ENCODE measurements around the gene UGCG. TPM values are rescaled to one million over a fixed set of nuclear protein-coding genes. Genes with fewer than 3 reads are reported as not detected.

The UGCG gene
- total and polyA plus RNA-seq, 10 of the 15 experiments (the other 5 are each of a cell fraction or from before 2014, with no cell fraction given): 21.7 to 96.6 (median 48.9) TPM

DNA sequence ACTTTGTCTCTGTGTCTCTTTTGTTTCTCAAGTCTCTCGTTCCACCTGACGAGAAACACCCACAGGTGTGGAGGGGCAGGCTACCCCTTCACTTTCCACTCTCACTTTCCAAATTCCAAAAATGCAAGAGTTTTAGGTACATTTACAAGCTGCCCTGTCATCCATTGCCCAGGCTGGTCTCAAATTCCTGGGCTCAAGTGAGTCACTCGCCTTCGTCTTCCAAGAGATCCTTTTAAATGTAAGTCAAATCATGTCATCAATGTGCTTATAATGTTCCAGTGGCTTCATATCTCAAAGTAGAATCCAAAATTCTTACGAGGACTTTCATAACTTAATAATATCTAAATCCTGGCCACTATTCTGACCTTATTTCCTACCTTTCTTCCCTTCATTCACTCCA, 20.4 kb upstream of the UGCG start (continued):
- TF ChIP-seq BRCA1 (IDR thresholded peaks at IDR 0.05; ENCODE audit: low read depth, low read length): no peak
- TF ChIP-seq CREB1 (IDR thresholded peaks at IDR 0.05; ENCODE audit: low read depth): no peak
- TF ChIP-seq POLR2AphosphoS5 (IDR thresholded peaks at IDR 0.05; ENCODE audit: low read length): no peak
- TF ChIP-seq NR2F1 (conservative IDR thresholded peaks at IDR 0.05): no peak
- TF ChIP-seq, protein P1, sequence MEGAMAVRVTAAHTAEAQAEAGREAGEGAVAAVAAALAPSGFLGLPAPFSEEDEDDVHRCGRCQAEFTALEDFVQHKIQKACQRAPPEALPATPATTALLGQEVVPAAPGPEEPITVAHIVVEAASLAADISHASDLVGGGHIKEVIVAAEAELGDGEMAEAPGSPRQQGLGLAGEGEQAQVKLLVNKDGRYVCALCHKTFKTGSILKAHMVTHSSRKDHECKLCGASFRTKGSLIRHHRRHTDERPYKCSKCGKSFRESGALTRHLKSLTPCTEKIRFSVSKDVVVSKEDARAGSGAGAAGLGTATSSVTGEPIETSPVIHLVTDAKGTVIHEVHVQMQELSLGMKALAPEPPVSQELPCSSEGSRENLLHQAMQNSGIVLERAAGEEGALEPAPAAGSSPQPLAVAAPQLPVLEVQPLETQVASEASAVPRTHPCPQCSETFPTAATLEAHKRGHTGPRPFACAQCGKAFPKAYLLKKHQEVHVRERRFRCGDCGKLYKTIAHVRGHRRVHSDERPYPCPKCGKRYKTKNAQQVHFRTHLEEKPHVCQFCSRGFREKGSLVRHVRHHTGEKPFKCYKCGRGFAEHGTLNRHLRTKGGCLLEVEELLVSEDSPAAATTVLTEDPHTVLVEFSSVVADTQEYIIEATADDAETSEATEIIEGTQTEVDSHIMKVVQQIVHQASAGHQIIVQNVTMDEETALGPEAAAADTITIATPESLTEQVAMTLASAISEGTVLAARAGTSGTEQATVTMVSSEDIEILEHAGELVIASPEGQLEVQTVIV (IDR thresholded peaks at IDR 0.05; ENCODE audit: borderline replicate concordance, partially characterized antibody): no peak
- TF ChIP-seq, protein P2, sequence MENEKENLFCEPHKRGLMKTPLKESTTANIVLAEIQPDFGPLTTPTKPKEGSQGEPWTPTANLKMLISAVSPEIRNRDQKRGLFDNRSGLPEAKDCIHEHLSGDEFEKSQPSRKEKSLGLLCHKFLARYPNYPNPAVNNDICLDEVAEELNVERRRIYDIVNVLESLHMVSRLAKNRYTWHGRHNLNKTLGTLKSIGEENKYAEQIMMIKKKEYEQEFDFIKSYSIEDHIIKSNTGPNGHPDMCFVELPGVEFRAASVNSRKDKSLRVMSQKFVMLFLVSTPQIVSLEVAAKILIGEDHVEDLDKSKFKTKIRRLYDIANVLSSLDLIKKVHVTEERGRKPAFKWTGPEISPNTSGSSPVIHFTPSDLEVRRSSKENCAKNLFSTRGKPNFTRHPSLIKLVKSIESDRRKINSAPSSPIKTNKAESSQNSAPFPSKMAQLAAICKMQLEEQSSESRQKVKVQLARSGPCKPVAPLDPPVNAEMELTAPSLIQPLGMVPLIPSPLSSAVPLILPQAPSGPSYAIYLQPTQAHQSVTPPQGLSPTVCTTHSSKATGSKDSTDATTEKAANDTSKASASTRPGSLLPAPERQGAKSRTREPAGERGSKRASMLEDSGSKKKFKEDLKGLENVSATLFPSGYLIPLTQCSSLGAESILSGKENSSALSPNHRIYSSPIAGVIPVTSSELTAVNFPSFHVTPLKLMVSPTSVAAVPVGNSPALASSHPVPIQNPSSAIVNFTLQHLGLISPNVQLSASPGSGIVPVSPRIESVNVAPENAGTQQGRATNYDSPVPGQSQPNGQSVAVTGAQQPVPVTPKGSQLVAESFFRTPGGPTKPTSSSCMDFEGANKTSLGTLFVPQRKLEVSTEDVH (IDR thresholded peaks at IDR 0.05; ENCODE audit: low read depth, partially characterized antibody): no peak

DNA sequence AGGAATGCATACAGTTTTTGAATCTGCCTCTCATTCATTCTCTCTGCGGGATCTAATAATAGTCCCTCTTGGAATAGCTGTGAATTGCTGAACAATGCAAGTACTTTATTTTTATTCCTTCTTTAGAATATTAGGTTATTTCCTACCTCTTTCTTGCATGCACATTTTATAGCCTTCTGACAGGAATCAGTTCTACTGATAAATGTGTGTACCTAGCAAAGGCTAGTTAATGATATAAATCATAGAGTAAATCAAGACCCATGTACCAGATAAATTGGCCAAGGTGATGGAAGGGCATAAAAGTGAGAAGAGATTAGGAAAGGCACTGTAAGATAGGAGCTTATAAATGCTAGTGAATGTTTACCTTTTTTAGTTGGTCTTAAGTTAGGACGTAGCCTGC, 19.2 kb upstream of the UGCG start:
- POLR2A ChIA-PET: interaction anchor here (0.7 kb wide), 1 partner anchor 402 kb away, joined by 3 read pairs; no protein-coding TSS in a partner anchor
- ATAC-seq: no peak
- no peaks in the 10 kb centered on the region for H3K79me2 ChIP-seq (ENCODE audit: control insufficient read depth, insufficient read depth, low read length)
- H3K27ac ChIP-seq (ENCODE audit: control insufficient read depth, insufficient read depth): no peak overlapping the region
- H3K36me3 ChIP-seq (ENCODE audit: control insufficient read depth in 2 of 2, insufficient read depth in 2 of 2, low read length in 1 of 2): no peaks in the 10 kb centered on the region
- no peak for FAIRE-seq
- no peak overlapping the region for H3K4me2 ChIP-seq (ENCODE audit: control insufficient read depth, insufficient read depth)
- H3K27me3 ChIP-seq (replicated peaks in 1 of 2; ENCODE audit: control insufficient read depth in 2 of 2, insufficient read depth in 2 of 2, low read length in 1 of 2): no peaks in the 10 kb centered on the region
- BruUV-seq (replicated peaks): no TSS peak
- no peaks in the 10 kb centered on the region; the same call in 2 of the 3 replicates for H3K9me3 ChIP-seq (replicated peaks; ENCODE audit: control insufficient read depth, insufficient read depth, low read length)
- DNase-seq (ENCODE audit: low read depth, low spot score): no peak
- TF ChIP-seq KDM1A (IDR thresholded peaks at IDR 0.05; ENCODE audit: borderline replicate concordance): no peak
- no peak for TF ChIP-seq PML (IDR thresholded peaks at IDR 0.05; ENCODE audit: low read length)
- RAD21 ChIA-PET (ENCODE audit: unreplicated experiment): no interaction called here
- H4K20me1 ChIP-seq (ENCODE audit: control insufficient read depth, insufficient read depth): no peaks in the 10 kb centered on the region
- in situ Hi-C loops (cut with MboI) (no loop called here), intact Hi-C loops (cut with micrococcal nuclease; ENCODE audit: unreplicated experiment) (no loop called here)
- no peak overlapping the region for H3K4me3 ChIP-seq
- H2AFZ ChIP-seq (ENCODE audit: control insufficient read depth, low read depth, low read length): no peak overlapping the region
- CTCF ChIA-PET: no interaction called here
- SMC1A ChIA-PET (ENCODE audit: uncharacterized antibody, unreplicated experiment): no interaction called here
- no peak overlapping the region for H3K9ac ChIP-seq (ENCODE audit: control insufficient read depth, insufficient read depth, low read length)
- H3K4me1 ChIP-seq (ENCODE audit: control insufficient read depth, insufficient read depth, low read length): no peaks in the 10 kb centered on the region
- 100% methylated on average over 2 of the region's 2 CpGs for WGBS (ENCODE audit: insufficient coverage, insufficient replicate concordance, low lambda C conversion rate, missing lambda C conversion rate)

All from GM12878 (cell line).